HL-60/S4 (cell line): Measurements from ENCODE around the gene SPRED3.

Experiments
- in situ Hi-C: fragments of 300-500 bp; cut with MboI; formaldehyde crosslinking; loops from 2 replicates; pipeline ENCODE4 v1.14.3; 2022; ENCODE audit warnings: low sequenced_read_pairs

The SPRED3 gene

DNA sequence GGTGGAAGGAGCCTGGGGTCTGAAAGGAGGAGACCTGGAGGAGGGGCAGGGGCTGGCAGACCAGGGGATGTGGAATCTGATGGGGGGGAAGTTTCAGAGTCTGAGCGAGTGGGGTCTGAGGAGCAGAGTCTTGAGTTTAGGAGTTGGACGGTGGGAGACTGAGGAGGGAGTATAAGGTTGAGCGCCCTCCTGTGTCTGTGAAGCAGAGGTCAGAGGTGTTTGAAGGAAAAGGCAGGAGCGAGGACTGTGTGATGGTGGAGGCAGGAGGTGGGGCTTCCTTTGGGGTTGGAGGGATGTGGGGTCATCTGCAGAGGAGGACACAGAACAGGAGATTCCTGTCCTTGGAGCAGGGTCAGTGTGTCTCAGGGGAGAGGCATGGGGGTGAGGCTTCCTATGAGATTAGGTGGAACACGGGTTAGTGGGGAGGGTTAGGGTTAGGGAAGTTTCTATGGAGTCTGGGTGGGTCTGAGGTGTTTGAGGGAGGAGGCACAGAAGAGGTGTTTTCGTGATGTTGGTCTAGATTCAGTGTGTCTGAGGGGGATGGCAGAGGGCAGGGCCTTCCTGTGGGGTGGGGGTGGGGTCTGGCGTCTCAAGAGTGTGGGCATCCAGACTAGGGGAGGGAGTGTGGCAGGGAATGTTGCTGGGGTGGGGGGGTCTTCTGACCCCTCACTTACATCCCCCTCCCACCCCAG lies 53.3 kb downstream of the SPRED3 start:
- in situ Hi-C loops: no loop called here

DNA sequence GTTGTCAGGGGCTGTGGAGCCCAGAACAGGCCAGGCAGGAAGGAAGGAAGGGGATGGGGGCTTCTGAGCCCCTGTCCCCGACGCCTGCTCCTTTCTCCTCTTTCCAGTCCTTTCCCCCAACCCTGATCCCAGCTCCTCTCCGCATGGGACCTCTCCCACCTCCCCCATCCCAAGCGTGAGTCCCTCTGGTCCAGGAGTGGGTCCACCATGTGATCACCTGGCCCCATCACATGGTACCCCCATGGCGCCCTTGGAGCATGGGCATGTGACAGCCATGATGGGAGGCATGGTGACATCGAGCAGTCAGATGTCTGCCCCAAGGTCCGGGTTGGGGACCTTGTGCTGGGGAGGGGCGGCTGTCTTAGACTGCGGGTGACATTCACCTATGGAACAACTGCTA lies 54.2 kb downstream of the SPRED3 start:
- in situ Hi-C loops: no loop called here

DNA sequence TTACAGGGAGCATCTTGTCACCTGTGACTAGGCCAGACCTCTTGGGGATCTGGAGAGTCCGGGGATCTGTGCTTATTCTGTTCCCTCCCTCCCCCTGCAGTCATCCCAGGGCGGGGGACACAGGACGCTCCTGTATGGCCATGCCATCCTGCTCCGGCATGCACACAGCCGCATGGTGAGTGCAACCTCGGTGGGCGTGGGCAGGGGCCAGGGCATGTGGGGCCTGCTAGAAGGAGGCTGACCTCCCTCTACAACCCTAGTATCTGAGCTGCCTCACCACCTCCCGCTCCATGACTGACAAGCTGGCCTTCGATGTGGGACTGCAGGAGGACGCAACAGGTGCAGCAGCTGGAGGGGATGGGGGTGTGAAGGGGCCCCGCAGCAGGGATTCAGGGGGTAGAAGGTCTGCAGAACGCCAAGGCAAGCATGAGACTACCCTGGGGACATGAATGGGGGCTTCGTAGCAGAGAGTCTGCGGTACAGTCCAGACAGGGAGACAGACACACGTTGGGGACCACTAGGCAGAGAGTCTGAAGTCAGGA lies 55.0 kb downstream of the SPRED3 start:
- in situ Hi-C loops: no loop called here

DNA sequence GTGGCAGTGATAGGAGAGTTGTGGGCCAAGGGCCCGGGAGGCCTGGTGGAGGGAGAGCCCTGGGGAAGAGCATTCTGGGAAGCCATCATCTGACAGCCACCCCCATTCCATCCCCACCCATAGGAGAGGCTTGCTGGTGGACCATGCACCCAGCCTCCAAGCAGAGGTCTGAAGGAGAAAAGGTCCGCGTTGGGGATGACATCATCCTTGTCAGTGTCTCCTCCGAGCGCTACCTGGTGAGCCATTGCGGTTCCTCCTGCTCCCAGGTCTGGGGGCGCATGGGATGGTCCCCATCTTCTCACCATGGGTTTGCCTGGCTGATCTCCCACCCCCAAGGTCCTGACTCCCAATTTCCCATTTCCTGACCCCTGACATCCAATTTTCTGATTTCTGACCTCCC lies 55.5 kb downstream of the SPRED3 start:
- in situ Hi-C loops: no loop called here

DNA sequence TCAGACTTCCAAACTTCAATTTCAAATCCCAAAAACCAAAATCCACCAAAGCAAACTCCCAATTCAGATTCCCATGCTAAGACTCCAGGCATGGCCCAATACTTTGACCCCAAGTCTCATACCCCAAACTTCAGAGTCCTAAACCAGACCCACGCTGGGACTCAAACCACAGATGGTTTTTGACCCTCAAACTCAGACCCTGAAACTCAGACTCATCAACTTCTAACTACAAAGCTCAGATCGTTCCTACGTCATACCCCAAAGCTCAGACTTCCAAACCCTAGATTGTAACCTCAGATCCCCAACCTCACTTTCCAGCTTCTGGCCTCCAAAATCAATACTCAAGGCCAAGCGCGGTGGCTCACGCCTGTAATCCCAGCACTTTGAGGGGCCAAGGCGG lies 56.9 kb downstream of the SPRED3 start:
- in situ Hi-C loops: no loop called here

DNA sequence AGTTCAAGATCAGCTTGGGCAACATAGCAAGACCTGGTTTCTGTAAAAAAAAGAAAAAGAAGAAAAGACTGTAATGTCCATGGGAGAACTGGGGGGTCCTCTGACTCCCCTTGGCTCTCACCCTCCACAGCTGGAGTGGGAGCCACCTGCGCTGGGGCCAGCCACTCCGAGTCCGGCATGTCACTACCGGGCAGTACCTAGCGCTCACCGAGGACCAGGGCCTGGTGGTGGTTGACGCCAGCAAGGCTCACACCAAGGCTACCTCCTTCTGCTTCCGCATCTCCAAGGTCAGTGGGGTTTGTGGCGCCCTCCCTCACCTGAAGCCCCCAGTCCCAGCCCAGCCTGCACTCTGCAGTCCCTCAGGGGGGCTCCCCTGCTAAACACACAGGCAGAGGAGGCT lies 59.7 kb downstream of the SPRED3 start:
- in situ Hi-C loops: no loop called here
